Large intestine (tissue), 3 donors: ENCODE results near the gene ZSWIM5. TPM values are rescaled to one million over a fixed set of nuclear protein-coding genes. Genes with fewer than 3 reads are reported as not detected.
"Not testable (repeated sequence)": the region's sequence is repeated elsewhere in the genome, so short reads cannot be mapped to it uniquely, and the experiment has no call there.

Experiments
- DNase-seq, 2 donors: peaks; one replicate each; pipeline versions ENCODE4 v3.0.0 to v3.0.0-alpha.2; 2013
- H3K27ac ChIP-seq: one replicate; pipeline ENCODE4 v1.5.1; 2013; ENCODE audit warnings: low read length
- H3K27me3 ChIP-seq: 2 replicates; pipeline ENCODE4 v1.6.1; 2013; ENCODE audit warnings: low read length; ENCODE audit not compliant: control insufficient read depth, insufficient read depth
- H3K36me3 ChIP-seq: 2 replicates; pipeline ENCODE4 v1.6.1; 2013; ENCODE audit warnings: low read length; ENCODE audit not compliant: control insufficient read depth, insufficient read depth
- H3K4me1 ChIP-seq: one replicate; pipeline ENCODE4 v1.6.1; 2013; ENCODE audit warnings: low read length; ENCODE audit not compliant: control insufficient read depth, insufficient read depth
- H3K4me3 ChIP-seq: one replicate; pipeline ENCODE4 v1.5.1; 2013; ENCODE audit warnings: low read length
- H3K9me3 ChIP-seq: one replicate; pipeline ENCODE4 v1.6.1; 2013; ENCODE audit warnings: mild to moderate bottlenecking, low read depth, low read length, moderate library complexity; ENCODE audit not compliant: control insufficient read depth
- WGBS: methylation state at CpG from one replicate; pipeline ENCODE4 v1.1.5; 2013; ENCODE audit warnings: low lambda C conversion rate; ENCODE audit not compliant: insufficient coverage; 5-methylcytosine and 5-hydroxymethylcytosine counted together
- polyA plus RNA-seq: library from polyadenylated mRNA; unstranded; fragments of 120-200 nt; gene quantifications from one replicate; pipeline ENCODE4 v1.2.1, GENCODE V29; 2013

The ZSWIM5 gene
- polyA plus RNA-seq, 1 donor: 9.3 TPM

GRCh38 chr1:45230537-45230936 is 24.1 kb upstream of the ZSWIM5 start:
- H3K27ac ChIP-seq: no peak overlapping the region
- no peaks in the 10 kb centered on the region for H3K27me3 ChIP-seq
- no peaks in the 10 kb centered on the region for H3K4me1 ChIP-seq
- no CpG with 5 or more reads among the region's 1 CpG for WGBS
- H3K36me3 ChIP-seq: no peaks in the 10 kb centered on the region
- peak in 1 of 2 donors; percentile 33 for DNase-seq
- H3K4me3 ChIP-seq: no peak overlapping the region
- no peaks in the 10 kb centered on the region for H3K9me3 ChIP-seq

GRCh38 chr1:45225598-45225997 is 19.2 kb upstream of the ZSWIM5 start:
- Histone ChIP-seq H3K27ac (no peak overlapping the region), H3K4me1 (no peaks in the 10 kb centered on the region), H3K36me3 (no peaks in the 10 kb centered on the region), H3K4me3 (no peak overlapping the region), H3K9me3 (no peaks in the 10 kb centered on the region), H3K27me3 (peaks cover 3% of the 10 kb centered on the region)
- WGBS: 92% methylated on average over 4 of the region's 5 CpGs
- no peak for DNase-seq

- H3K36me3 ChIP-seq, H3K27ac ChIP-seq, H3K9me3 ChIP-seq, H3K4me1 ChIP-seq, H3K27me3 ChIP-seq, DNase-seq, H3K4me3 ChIP-seq: not testable (repeated sequence)
- WGBS: 100% methylated on average over 4 of the region's 9 CpGs
These were observed 17.3 kb upstream of the ZSWIM5 start for GRCh38 chr1:45223710-45224109.

GRCh38 chr1:45221716-45222115 is 15.3 kb upstream of the ZSWIM5 start:
- no CpG with 5 or more reads among the region's 4 CpGs for WGBS

GRCh38 chr1:45216861-45217260 is 10.5 kb upstream of the ZSWIM5 start:
- H3K4me1 ChIP-seq: no peaks in the 10 kb centered on the region
- peaks cover 3% of the 10 kb centered on the region for H3K27me3 ChIP-seq
- H3K4me3 ChIP-seq: no peak overlapping the region
- no peaks in the 10 kb centered on the region for H3K36me3 ChIP-seq
- no peak for DNase-seq
- H3K9me3 ChIP-seq: no peaks in the 10 kb centered on the region
- no peak overlapping the region for H3K27ac ChIP-seq

More at GRCh38 chr1:45221716-45222115, 15.3 kb upstream of the ZSWIM5 start:
- no peak overlapping the region for H3K4me3 ChIP-seq
- H3K27ac ChIP-seq: no peak overlapping the region
- no peaks in the 10 kb centered on the region for H3K36me3 ChIP-seq
- H3K9me3 ChIP-seq: no peaks in the 10 kb centered on the region
- no peaks in the 10 kb centered on the region for H3K4me1 ChIP-seq
- H3K27me3 ChIP-seq: peaks cover 3% of the 10 kb centered on the region
- DNase-seq: no peak

- 100% methylated on average over 1 of the region's 1 CpG for WGBS
- Histone ChIP-seq H3K36me3 (no peaks in the 10 kb centered on the region), H3K4me3 (no peak overlapping the region), H3K4me1 (no peaks in the 10 kb centered on the region), H3K9me3 (no peaks in the 10 kb centered on the region), H3K27me3 (no peaks in the 10 kb centered on the region), H3K27ac (no peak overlapping the region)
- no peak for DNase-seq
These were observed 9.8 kb upstream of the ZSWIM5 start for GRCh38 chr1:45216200-45216541.

GRCh38 chr1:45215485-45216199 is 9.2 kb upstream of the ZSWIM5 start:
- Histone ChIP-seq H3K27me3 (no peaks in the 10 kb centered on the region), H3K4me1 (no peaks in the 10 kb centered on the region), H3K36me3 (no peaks in the 10 kb centered on the region), H3K27ac (no peak overlapping the region), H3K4me3 (no peak overlapping the region), H3K9me3 (no peaks in the 10 kb centered on the region)
- WGBS: 83% methylated on average over 1 of the region's 3 CpGs
- no peak for DNase-seq

- Histone ChIP-seq H3K36me3 (no peaks in the 10 kb centered on the region), H3K4me3 (no peak overlapping the region), H3K27me3 (no peaks in the 10 kb centered on the region), H3K4me1 (no peaks in the 10 kb centered on the region), H3K27ac (no peak overlapping the region), H3K9me3 (no peaks in the 10 kb centered on the region)
- WGBS: no CpG with 5 or more reads among the region's 1 CpG
- no peak for DNase-seq
These were observed 7.5 kb upstream of the ZSWIM5 start for GRCh38 chr1:45213892-45214291.

GRCh38 chr1:45211076-45211475 is 4.7 kb upstream of the ZSWIM5 start:
- no peaks in the 10 kb centered on the region for H3K36me3 ChIP-seq
- WGBS: no CpG with 5 or more reads among the region's 3 CpGs
- H3K9me3 ChIP-seq: no peaks in the 10 kb centered on the region
- no peaks in the 10 kb centered on the region for H3K27me3 ChIP-seq
- no peaks in the 10 kb centered on the region for H3K4me1 ChIP-seq
- no peak overlapping the region for H3K4me3 ChIP-seq
- H3K27ac ChIP-seq: no peak overlapping the region
- DNase-seq: peak; percentile 25 to 76

- DNase-seq: peak in 1 of 2 donors; percentile 2
- Histone ChIP-seq H3K9me3 (no peaks in the 10 kb centered on the region), H3K27me3 (no peaks in the 10 kb centered on the region), H3K4me1 (no peaks in the 10 kb centered on the region), H3K27ac (peak overlapping the region; percentile 84), H3K36me3 (no peaks in the 10 kb centered on the region), H3K4me3 (peak overlapping the region; percentile 77)
- WGBS: no CpG with 5 or more reads among the region's 18 CpGs
These were observed 611 bp upstream of the ZSWIM5 start for GRCh38 chr1:45206808-45207623.
